Skeletal muscle tissue (tissue), 4 donors: Measurements from ENCODE around the gene DLX1. TPM values are rescaled to one million over a fixed set of nuclear protein-coding genes. Genes with fewer than 3 reads are reported as not detected.
A peak's percentile ranks its signal among the peaks of the same experiment; 100 is the strongest.

Experiments used
- H3K27ac ChIP-seq: one replicate; pipeline ENCODE4 v1.7.0; 2013; ENCODE audit warnings: mild to moderate bottlenecking, low read depth, low read length, inconsistent platforms
- H3K27me3 ChIP-seq, 3 donors: one replicate each; pipeline ENCODE4 v1.7.0; 2013; ENCODE audit warnings: low read length in 3 of 3; ENCODE audit not compliant: control insufficient read depth in 3 of 3, insufficient read depth in 3 of 3
- H3K36me3 ChIP-seq, 3 donors: one replicate each; pipeline ENCODE4 v1.7.0; 2013; ENCODE audit warnings: low read length in 3 of 3; ENCODE audit not compliant: control insufficient read depth in 3 of 3, insufficient read depth in 3 of 3
- H3K4me1 ChIP-seq, 3 donors: one replicate each; pipeline ENCODE4 v1.7.0; 2013; ENCODE audit warnings: low read length in 3 of 3, mild to moderate bottlenecking in 3 of 3; ENCODE audit not compliant: control insufficient read depth in 3 of 3, insufficient read depth in 3 of 3
- H3K4me3 ChIP-seq, 3 donors: one replicate each; pipeline ENCODE4 v1.7.0; 2013; ENCODE audit warnings: low read length in 3 of 3
- H3K9ac ChIP-seq, 3 donors: one replicate each; pipeline ENCODE4 v1.7.0; 2013; ENCODE audit warnings: low read length in 3 of 3, mild to moderate bottlenecking in 3 of 3, moderate library complexity in 2 of 3, low read depth in 1 of 3
- H3K9me3 ChIP-seq, 3 donors: one replicate each; pipeline ENCODE4 v1.7.0; 2013; ENCODE audit warnings: low read length in 3 of 3; ENCODE audit not compliant: control insufficient read depth in 3 of 3
- total RNA-seq: library from RNA; depleted of rRNA; stranded (reverse); fragments of >200 nt; gene quantifications from one replicate; pipeline ENCODE4 v1.2.3, GENCODE V29; 2014
- donor health status: Osteomylitis.

Gene DLX1
- not detected for total RNA-seq

DNA sequence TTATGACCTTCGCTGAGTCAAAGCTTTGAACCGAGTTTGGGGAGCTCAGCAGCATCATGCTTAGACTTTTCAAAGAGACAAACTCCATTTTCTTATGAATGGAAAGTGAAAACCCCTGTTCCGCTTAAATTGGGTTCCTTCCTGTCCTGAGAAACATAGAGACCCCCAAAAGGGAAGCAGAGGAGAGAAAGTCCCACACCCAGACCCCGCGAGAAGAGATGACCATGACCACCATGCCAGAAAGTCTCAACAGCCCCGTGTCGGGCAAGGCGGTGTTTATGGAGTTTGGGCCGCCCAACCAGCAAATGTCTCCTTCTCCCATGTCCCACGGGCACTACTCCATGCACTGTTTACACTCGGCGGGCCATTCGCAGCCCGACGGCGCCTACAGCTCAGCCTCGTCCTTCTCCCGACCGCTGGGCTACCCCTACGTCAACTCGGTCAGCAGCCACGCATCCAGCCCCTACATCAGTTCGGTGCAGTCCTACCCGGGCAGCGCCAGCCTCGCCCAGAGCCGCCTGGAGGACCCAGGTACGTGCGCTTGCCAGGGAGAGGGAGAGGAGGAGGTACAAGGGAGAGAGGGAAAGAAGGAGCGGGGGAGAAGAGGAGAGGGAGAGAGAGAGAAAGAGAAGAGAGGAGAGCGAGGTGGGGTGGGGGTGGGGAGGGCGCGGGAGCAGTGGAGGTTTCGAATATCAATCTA lies at the start of gene DLX1:
TSS of gene DLX1 (plus strand) at position 48 of the 700 bp plus-strand sequence. CDS start at position 219, 171 bp downstream.
- H3K27ac ChIP-seq: no peak within 1 kb of the TSS
- H3K4me3 ChIP-seq: peak within 1 kb of the TSS; percentile 59 to 68 (median 63)
- H3K36me3 ChIP-seq: no peaks in the 10 kb centered on the region
- peaks cover 98 to 100% (median 100%) of the 10 kb centered on the region in 3 donors for H3K27me3 ChIP-seq
- H3K9me3 ChIP-seq: peaks cover 0 to 4% (median 0%) of the 10 kb centered on the region in 3 donors
- peaks cover 33 to 43% (median 41%) of the 10 kb centered on the region in 3 donors for H3K4me1 ChIP-seq
- peak within 1 kb of the TSS in 2 of 3 donors; percentile 36 to 62 for H3K9ac ChIP-seq

DNA sequence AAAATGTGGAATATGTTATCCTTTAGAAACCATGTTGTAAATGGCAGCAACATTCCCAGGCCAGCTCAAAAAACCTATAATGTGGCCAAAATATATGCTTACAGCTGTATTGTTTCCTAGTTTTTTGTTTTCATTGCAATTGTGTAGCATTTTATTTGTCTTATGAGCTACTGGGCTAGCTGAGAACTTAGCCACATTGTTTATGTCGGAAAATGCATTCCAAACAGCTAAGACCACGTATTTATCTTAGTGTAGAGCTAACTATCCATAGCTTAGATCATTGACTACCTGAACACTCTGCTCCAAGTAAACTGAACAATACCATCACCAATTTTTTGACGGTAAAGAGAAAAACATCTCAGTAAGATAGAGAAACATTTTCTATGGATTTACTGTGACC lies 47.2 kb upstream of the DLX1 start:
- no peak overlapping the region for H3K27ac ChIP-seq
- H3K4me1 ChIP-seq: peaks cover 0 to 6% (median 0%) of the 10 kb centered on the region in 3 donors
- no peak overlapping the region for H3K9ac ChIP-seq
- no peak overlapping the region for H3K4me3 ChIP-seq
- no peaks in the 10 kb centered on the region for H3K9me3 ChIP-seq
- H3K27me3 ChIP-seq: no peaks in the 10 kb centered on the region
- no peaks in the 10 kb centered on the region for H3K36me3 ChIP-seq

DNA sequence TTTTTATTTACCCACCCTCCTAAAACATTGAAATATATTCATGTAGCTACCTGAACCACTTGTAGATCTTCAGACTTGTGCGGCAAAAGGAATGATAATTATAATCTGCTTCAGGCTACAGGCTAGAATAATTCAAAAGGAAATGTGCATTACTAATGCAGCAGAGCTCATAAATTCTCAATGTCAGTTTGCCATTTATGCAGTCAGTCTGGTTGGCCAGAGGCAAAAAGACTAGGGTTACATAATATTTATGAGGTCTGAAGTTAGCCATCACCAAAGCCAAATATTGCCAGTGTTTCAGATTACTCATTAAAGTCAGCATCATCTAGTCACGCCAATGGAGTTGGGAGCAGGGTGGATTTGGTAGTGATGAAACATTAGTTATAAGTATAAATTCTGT lies 46.7 kb upstream of the DLX1 start:
- no peaks in the 10 kb centered on the region for H3K27me3 ChIP-seq
- no peak overlapping the region for H3K4me3 ChIP-seq
- no peak overlapping the region for H3K27ac ChIP-seq
- no peak overlapping the region for H3K9ac ChIP-seq
- no peaks in the 10 kb centered on the region for H3K9me3 ChIP-seq
- no peaks in the 10 kb centered on the region for H3K36me3 ChIP-seq
- H3K4me1 ChIP-seq: peaks cover 0 to 6% (median 0%) of the 10 kb centered on the region in 3 donors

DNA sequence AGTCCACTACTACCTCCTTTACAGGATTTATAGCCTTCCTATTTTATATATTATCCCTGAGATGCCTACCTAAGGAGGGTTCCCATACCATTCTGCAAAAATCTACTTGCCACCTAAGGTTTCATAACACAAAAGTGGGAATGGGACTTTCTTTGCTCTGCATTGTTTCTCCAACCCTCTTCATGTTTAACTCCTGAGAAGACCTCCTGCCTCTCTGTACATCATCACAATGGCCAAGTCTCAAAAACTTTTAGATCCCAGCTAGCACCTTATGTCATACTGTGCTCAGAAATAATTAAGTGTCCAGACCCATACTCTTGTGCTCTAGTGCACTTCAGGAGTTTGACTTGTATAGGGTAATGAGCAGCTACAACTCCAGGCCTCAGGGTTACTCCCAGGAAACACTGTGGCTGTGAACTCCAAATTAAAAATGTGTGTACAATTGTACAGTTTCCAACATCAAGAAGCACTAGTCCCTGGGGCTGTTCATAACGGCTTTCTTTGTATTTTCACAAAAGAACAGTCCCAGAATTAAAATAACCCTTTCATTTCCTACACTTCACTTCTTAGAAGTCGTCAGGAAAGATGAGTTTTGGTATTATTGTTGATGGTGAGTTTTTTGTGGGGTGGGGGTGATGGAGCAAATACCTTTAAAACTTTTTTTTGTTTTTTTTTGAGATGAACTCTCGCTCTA lies 46.1 kb upstream of the DLX1 start:
- Histone ChIP-seq H3K9me3 (no peaks in the 10 kb centered on the region), H3K27ac (no peak overlapping the region), H3K36me3 (no peaks in the 10 kb centered on the region), H3K27me3 (no peaks in the 10 kb centered on the region), H3K4me1 (peaks cover 0 to 6% (median 0%) of the 10 kb centered on the region in 3 donors), H3K4me3 (no peak overlapping the region), H3K9ac (no peak overlapping the region)

DNA sequence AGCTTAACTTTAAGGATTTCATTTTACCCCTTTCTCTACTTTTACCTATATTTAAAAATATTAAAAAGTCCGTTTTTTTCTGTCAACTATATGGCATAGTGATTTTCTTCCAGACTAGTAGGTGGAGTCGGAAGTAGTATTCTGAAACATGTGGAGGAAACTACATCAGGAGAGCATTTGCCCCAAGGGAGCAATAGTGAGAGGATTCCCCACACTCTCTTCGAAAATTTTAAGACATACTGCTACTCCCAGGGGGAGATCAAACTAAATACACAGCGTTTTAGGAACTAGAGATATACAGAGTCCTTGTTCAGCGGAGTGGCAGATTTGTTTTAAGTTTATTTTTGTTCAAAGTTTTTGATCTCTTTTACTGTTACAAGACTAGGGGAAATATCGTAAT lies 45.0 kb upstream of the DLX1 start:
- H3K27me3 ChIP-seq: no peaks in the 10 kb centered on the region
- no peaks in the 10 kb centered on the region for H3K36me3 ChIP-seq
- no peaks in the 10 kb centered on the region for H3K9me3 ChIP-seq
- H3K4me1 ChIP-seq: peaks cover 0 to 6% (median 0%) of the 10 kb centered on the region in 3 donors
- no peak overlapping the region for H3K9ac ChIP-seq
- H3K4me3 ChIP-seq: no peak overlapping the region
- H3K27ac ChIP-seq: no peak overlapping the region

DNA sequence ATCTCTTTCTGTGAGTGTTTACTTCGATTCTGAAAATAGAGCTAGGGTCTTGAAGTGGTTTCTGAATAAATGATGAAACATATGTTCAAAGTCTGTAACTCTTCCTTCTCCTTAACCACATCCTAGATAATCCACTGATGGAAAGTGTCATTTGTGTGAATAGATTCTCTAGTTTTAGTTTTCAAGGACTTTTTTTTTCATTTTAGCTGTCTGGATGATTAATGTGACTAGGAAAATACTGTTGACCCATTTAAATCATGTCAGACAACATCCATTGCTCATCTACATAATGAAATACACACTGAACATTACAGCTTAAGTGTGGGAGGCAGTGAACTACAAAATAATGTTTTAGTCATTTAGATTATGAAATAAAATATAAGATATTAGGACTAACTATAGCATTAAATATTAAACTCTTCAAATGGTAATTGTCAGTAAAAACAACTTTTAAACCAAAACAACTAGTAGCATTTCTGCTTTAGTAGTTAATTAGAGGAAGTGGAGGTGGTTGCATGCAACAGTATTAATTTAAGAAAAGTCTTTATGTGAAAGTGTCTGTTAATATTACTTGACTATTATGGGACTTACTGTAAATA lies 39.1 kb upstream of the DLX1 start:
- Histone ChIP-seq H3K4me3 (no peak overlapping the region), H3K9me3 (no peaks in the 10 kb centered on the region), H3K27me3 (no peaks in the 10 kb centered on the region), H3K27ac (no peak overlapping the region), H3K36me3 (no peaks in the 10 kb centered on the region), H3K4me1 (no peaks in the 10 kb centered on the region), H3K9ac (no peak overlapping the region)

DNA sequence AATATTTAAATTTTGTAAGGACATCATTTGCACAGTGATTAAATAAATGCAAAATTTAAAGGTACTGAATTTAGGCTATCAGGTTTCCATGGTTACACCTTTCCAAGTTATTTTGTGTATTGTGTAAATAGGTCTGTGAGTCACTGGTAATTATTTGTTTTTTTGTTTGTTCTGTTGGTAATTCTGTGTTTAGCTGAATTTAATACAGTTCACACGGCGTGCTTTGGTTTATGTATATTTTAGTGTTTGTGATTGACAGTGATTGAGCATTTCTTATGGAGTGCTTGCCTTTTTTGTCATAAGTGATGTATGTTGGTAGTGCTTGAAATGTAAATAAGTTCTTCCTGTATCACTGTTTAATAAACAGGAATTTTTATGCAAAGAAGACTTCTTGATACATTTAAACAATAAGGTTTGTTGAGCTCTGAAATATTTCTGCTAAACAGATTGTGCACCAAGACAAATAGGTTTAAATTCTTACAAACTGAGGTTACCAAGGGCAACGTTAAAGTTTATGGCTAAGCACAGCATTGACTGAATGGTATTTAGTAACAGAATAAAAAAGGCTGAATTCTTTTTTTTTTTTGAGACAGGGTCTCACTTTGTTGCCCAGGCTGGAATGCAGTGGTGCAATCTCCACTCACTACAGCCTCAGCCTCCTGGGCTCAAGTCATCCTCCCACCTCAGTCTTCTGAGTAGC lies 38.3 kb upstream of the DLX1 start:
- Histone ChIP-seq H3K9me3 (no peaks in the 10 kb centered on the region), H3K9ac (no peak overlapping the region), H3K4me3 (no peak overlapping the region), H3K4me1 (peaks cover 0 to 2% (median 0%) of the 10 kb centered on the region in 3 donors), H3K27ac (no peak overlapping the region), H3K36me3 (no peaks in the 10 kb centered on the region), H3K27me3 (no peaks in the 10 kb centered on the region)

DNA sequence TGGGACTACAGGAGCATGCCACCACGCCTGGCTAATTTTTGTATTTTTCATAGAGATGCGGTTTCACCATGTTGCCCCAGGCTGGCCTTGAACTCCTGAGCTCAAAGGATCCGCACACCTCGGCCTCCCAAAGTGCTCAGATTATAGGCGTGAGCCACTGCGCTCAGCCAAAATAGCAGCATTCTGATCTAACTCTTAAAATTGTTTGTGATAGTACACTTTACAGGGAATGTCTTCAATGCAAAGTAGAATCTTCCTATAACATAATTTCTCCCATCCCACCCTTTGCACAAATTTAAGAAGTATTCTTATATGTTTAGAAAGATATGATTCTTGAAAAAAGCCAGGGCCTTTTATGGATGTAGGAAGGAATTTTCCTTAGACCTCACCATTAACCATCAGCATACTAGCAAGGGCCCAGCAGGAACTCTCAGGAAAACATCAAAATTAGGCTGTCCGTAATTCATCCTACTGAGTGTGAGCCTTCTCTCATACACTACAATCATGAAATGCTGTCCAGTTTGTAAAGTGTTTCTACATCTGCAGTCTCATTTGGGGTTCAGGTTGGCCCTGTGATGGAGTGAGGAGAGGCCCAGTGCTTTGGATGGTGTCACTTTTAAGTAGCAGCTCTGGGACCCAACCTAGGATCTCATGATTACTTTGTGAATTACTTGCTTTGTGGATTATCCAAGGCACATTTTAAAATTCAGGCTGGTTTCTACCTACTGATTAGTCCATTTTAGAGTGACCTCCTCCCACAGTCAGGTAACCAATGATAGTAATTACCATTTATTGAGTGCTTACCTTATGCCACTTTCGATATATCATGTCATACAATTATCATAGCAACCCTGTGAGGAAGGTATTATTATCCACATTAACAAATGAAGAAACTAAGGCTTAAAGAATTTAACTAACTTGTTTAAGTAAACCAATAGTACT lies 37.5 kb upstream of the DLX1 start:
- Histone ChIP-seq H3K27ac (no peak overlapping the region), H3K4me1 (peaks cover 0 to 6% (median 0%) of the 10 kb centered on the region in 3 donors), H3K9ac (no peak overlapping the region), H3K4me3 (no peak overlapping the region), H3K36me3 (no peaks in the 10 kb centered on the region), H3K9me3 (no peaks in the 10 kb centered on the region), H3K27me3 (no peaks in the 10 kb centered on the region)
